ENCODE measurements around the gene SLC1A7. TPM values are rescaled to one million over a fixed set of nuclear protein-coding genes. Genes with fewer than 3 reads are reported as not detected.
"Not testable (repeated sequence)": the region's sequence is repeated elsewhere in the genome, so short reads cannot be mapped to it uniquely, and the experiment has no call there.

SLC1A7 gene
- not detected in 2 replicates for total RNA-seq

DNA sequence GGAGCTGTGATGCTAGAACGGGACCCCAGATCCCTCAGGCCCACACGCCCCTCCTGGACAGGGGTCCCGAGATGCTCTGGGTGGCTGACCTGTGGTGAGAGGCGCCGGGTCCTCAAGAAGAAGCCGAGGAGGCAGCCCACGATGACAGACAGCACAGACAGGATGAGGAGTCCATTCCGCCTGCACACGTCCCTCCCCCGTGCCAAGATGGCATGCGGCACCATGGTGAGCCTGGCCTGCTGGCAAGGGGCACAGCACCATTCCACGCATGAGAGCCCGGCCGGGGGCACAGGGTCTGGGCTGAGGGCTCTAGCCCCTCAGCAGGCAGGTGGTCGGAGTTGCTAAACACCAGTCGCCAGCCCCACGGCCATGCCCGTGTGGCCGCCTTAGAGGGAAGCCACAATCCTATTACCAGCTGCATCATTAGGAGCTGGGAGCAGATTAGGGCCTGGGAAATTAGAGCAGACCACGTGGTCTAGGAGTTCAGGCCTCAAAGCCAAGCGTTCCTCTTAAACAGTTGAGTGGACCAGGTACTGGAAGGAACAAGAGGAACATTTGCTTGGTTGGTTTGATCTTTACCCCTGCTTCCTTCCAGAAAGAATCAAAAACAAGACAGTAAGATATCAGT lies at the start of gene SLC1A7:
SLC1A7 (minus strand) TSS at position 413 of the 628 bp plus-strand sequence; CDS start at position 224, 189 bp downstream.
- Mint-ChIP-seq H3K36me3 (ENCODE audit: low read depth) (no peaks in the 10 kb centered on the region), H3K4me3 (ENCODE audit: low read depth) (no peak within 1 kb of the TSS), H3K27me3 (ENCODE audit: low read depth) (no peaks in the 10 kb centered on the region), H3K4me1 (ENCODE audit: low read depth) (no peaks in the 10 kb centered on the region), H3K27ac (no peak within 1 kb of the TSS), H3K9me3 (peaks cover 9% of the 10 kb centered on the region)
- intact Hi-C loops (cut with micrococcal nuclease), result no loop called here
- no peak for DNase-seq (ENCODE audit: low spot score)

DNA sequence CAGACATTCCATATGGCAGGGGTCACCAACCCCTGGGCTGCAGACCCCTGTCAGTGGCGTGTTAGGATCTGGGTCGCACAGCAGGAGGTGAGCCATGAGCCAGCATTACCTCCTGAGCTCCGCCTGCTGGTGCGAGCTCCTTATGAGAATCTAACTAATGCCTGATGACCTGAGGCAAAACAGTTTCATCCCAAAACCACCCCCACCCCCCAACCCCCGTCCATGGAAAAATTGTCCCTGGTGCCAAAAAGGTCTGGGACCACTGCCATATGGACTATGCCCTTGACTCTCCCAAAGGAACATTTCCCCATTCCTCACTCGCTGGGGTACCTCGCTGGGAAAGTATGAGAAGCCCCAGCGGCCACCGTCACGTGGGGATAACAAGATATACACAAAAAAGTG lies 47.8 kb upstream of the SLC1A7 start:
- Mint-ChIP-seq H3K36me3 (ENCODE audit: low read depth) (no peaks in the 10 kb centered on the region), H3K9me3 (no peaks in the 10 kb centered on the region), H3K27ac (no peak overlapping the region), H3K4me3 (ENCODE audit: low read depth) (no peak overlapping the region), H3K4me1 (ENCODE audit: low read depth) (no peaks in the 10 kb centered on the region), H3K27me3 (ENCODE audit: low read depth) (peaks cover 10% of the 10 kb centered on the region)
- DNase-seq (ENCODE audit: low spot score), result no peak
- intact Hi-C loops (cut with micrococcal nuclease), result loop anchor here (10.0 kb wide), 3 partner anchors 65 to 865 kb away; partner anchors contain the start of genes TCEANC2 and TMEM59

DNA sequence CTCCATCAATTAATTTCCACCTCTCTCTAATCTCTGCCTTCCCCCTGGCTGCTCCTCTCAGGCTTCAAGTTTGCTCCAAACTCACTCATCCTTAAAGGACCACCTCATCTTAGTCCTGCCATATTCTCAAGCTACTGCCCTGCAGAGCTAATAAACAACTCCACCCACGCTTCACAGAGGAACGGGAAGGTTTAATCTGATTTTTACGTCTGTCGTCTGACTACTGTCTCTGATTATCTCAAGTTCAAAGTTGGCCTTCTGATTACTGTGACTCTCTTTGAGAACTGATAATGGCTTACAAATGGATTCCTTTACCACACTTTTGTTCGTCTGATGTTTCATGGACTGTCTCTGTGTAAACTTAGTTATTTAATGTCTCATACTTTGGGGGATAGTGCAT lies 46.6 kb upstream of the SLC1A7 start:
- peaks cover 10% of the 10 kb centered on the region for H3K27me3 Mint-ChIP-seq (ENCODE audit: low read depth)
- no peaks in the 10 kb centered on the region for H3K36me3 Mint-ChIP-seq (ENCODE audit: low read depth)
- intact Hi-C loops (cut with micrococcal nuclease), result no loop called here
- H3K27ac Mint-ChIP-seq, result no peak overlapping the region
- H3K4me1 Mint-ChIP-seq (ENCODE audit: low read depth), result no peaks in the 10 kb centered on the region
- no peak for DNase-seq (ENCODE audit: low spot score)
- no peak overlapping the region for H3K4me3 Mint-ChIP-seq (ENCODE audit: low read depth)
- H3K9me3 Mint-ChIP-seq, result no peaks in the 10 kb centered on the region

DNA sequence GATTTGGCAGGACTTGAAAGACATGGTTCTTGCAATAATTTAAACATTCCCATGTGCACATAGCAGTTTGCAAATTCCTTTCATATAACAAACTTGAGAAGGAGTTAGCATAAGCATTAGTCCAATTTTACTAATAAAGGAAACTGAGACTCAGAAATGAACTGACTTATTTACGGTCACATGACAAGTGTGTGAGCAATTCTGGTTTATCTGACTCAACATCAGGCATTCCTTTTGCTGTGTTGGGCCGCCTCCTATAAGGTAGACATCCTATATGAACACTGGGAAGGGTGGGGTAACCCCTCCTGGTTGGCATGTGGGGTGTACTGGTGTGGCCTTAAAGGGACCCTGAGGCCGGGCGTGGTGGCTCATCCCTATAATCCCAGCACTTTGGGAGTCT lies 45.7 kb upstream of the SLC1A7 start:
- H3K36me3 Mint-ChIP-seq (ENCODE audit: low read depth), result no peaks in the 10 kb centered on the region

DNA sequence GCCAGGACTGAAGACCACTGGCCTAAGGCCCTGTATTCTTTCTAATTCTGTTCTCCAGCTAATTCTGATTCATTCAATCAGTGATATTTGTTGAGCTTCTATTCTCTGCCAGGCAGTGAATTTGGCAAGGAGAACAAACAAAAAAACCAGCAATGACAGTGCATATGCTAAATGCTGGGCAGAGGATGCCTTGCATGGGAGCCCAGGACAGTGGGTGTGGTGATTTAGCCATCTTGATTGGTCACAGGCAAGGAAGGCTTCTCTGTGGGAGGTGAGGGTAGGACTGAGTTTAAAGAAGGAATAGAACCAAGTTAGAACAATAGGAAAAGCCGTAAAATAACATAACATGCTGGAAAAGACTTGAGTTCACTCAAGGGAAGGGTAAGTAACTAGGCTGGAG lies 45.0 kb upstream of the SLC1A7 start:
- DNase-seq (ENCODE audit: low spot score), result no peak

More for the DNA sequence above, 45.7 kb upstream of the SLC1A7 start:
- Mint-ChIP-seq H3K4me1 (ENCODE audit: low read depth) (no peaks in the 10 kb centered on the region), H3K27me3 (ENCODE audit: low read depth) (peaks cover 10% of the 10 kb centered on the region), H3K4me3 (ENCODE audit: low read depth) (no peak overlapping the region), H3K9me3 (no peaks in the 10 kb centered on the region), H3K27ac (no peak overlapping the region)
- intact Hi-C loops (cut with micrococcal nuclease), result no loop called here
- no peak for DNase-seq (ENCODE audit: low spot score)

DNA sequence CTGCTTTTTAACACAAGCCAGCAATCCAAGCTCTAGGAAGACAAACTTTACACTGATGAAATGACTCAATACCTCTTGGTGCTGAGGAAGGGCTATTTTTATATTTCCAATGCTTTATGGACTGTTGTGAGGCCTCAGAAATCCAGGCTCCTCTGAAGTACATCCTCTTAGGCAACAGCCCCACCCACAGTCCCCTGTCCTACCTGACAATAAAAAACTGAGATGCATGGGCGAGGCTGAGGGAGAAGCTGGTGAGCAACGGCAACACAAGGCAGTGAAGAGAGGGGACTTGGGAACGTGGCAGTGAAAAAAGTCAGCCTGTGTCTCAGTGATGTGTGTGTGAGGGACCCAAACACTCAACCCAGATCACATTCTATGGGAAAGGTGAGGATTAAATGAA lies 44.1 kb upstream of the SLC1A7 start:
- no peaks in the 10 kb centered on the region for H3K36me3 Mint-ChIP-seq (ENCODE audit: low read depth)
- peaks cover 10% of the 10 kb centered on the region for H3K27me3 Mint-ChIP-seq (ENCODE audit: low read depth)
- H3K9me3 Mint-ChIP-seq, result no peaks in the 10 kb centered on the region
- H3K4me1 Mint-ChIP-seq (ENCODE audit: low read depth), result no peaks in the 10 kb centered on the region
- intact Hi-C loops (cut with micrococcal nuclease), result no loop called here
- H3K4me3 Mint-ChIP-seq (ENCODE audit: low read depth), result no peak overlapping the region
- DNase-seq (ENCODE audit: low spot score), result no peak
- H3K27ac Mint-ChIP-seq, result no peak overlapping the region

More for the DNA sequence above, 45.0 kb upstream of the SLC1A7 start:
- intact Hi-C loops (cut with micrococcal nuclease), result no loop called here
- no peaks in the 10 kb centered on the region for H3K9me3 Mint-ChIP-seq
- H3K4me1 Mint-ChIP-seq (ENCODE audit: low read depth), result no peaks in the 10 kb centered on the region
- H3K4me3 Mint-ChIP-seq (ENCODE audit: low read depth), result no peak overlapping the region
- H3K36me3 Mint-ChIP-seq (ENCODE audit: low read depth), result no peaks in the 10 kb centered on the region
- H3K27ac Mint-ChIP-seq, result no peak overlapping the region
- H3K27me3 Mint-ChIP-seq (ENCODE audit: low read depth), result peaks cover 10% of the 10 kb centered on the region

DNA sequence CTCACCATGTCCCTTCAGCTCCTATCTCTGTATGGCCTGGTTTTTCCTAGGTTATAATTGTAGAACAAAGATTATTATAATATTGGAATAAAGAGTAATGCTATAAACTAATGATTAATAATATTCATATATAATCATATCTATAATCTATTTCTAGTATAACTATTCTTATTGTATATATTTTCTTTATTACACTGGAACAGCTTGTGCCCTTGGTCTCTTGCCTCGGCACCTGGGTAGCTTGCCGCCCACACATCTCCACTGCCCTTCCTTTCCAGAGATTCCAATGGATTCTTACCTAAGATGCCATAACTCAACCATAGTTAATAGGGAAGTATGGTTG lies 43.5 kb upstream of the SLC1A7 start:
- DNase-seq (ENCODE audit: low spot score); intact Hi-C loops (cut with micrococcal nuclease); H3K4me3 Mint-ChIP-seq (ENCODE audit: low read depth); H3K27ac Mint-ChIP-seq; H3K4me1 Mint-ChIP-seq (ENCODE audit: low read depth); H3K36me3 Mint-ChIP-seq (ENCODE audit: low read depth); H3K27me3 Mint-ChIP-seq (ENCODE audit: low read depth); H3K9me3 Mint-ChIP-seq: not testable (repeated sequence)

DNA sequence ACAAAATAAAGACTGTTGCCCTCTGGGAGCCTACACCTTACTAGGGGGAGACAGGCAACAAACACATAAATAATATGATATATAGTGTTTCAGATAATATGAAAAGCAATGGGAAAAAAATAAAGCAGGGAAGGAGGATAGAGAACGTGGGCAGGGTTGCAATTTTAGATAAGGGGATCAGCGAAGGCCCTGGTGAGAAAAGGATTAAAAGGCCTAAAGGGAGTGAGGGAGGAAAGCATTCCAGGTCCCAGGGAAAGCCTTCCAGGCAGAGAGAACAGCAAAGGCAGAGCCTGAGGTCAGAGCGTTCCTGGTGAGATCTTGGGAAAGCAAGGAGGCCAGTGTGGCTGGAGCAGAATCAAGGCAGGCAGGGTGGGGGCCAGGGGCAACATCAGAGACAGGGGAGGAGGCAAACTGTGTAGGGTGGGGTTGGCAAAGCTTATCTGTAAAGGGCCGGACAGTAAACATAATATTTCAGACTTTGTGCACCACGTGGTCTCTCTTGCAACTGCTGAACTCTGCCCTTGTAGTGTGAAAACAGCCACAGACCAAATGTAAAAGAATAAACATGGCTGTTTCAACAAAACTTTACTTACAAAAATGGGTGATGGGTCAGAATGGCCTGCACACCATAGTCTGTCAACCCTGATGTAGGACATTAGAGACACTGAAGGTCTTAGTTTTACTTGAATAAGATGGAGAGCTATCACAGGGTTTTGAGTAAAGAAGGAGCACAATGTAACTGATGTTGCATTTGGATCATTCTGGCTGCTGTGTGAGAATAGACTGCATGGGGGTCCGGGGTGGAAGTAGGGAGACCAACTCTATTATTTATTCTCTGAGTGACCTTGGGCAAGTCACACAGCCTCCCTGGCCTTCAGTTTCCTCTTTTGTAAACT lies 40.9 kb upstream of the SLC1A7 start:
- Mint-ChIP-seq H3K27ac (no peak overlapping the region), H3K9me3 (no peaks in the 10 kb centered on the region), H3K27me3 (ENCODE audit: low read depth) (peaks cover 14% of the 10 kb centered on the region), H3K4me1 (ENCODE audit: low read depth) (no peaks in the 10 kb centered on the region), H3K36me3 (ENCODE audit: low read depth) (no peaks in the 10 kb centered on the region), H3K4me3 (ENCODE audit: low read depth) (no peak overlapping the region)
- no peak for DNase-seq (ENCODE audit: low spot score)
- intact Hi-C loops (cut with micrococcal nuclease), result loop anchor here (5.0 kb wide), 2 partner anchors 266 to 1056 kb away; no protein-coding TSS in a partner anchor

DNA sequence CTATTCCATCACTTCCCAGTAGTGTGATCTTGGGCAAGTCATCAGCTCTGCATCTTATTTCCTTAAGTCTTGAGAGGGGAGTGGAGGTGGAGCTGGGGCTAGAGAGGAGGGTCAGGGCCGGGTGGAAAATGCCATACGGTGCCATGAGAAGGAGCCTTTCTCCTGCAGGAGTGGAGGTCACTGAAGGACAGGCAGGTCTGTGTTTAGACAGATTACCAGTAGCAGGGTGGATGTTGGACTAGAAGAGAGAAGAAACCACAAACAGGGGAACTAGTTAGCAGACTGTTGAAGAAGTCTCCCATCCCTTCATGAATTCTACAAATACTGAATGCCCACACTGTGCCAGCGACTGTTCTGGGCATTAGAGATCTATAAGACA lies 40.3 kb upstream of the SLC1A7 start:
- H3K36me3 Mint-ChIP-seq (ENCODE audit: low read depth), result no peaks in the 10 kb centered on the region
- no peak overlapping the region for H3K4me3 Mint-ChIP-seq (ENCODE audit: low read depth)
- no peaks in the 10 kb centered on the region for H3K4me1 Mint-ChIP-seq (ENCODE audit: low read depth)
- no peak overlapping the region for H3K27ac Mint-ChIP-seq
- no peak for DNase-seq (ENCODE audit: low spot score)
- intact Hi-C loops (cut with micrococcal nuclease), result loop anchor here (5.0 kb wide), 2 partner anchors 265 to 1055 kb away; no protein-coding TSS in a partner anchor
- H3K27me3 Mint-ChIP-seq (ENCODE audit: low read depth), result peaks cover 12% of the 10 kb centered on the region
- no peaks in the 10 kb centered on the region for H3K9me3 Mint-ChIP-seq

DNA sequence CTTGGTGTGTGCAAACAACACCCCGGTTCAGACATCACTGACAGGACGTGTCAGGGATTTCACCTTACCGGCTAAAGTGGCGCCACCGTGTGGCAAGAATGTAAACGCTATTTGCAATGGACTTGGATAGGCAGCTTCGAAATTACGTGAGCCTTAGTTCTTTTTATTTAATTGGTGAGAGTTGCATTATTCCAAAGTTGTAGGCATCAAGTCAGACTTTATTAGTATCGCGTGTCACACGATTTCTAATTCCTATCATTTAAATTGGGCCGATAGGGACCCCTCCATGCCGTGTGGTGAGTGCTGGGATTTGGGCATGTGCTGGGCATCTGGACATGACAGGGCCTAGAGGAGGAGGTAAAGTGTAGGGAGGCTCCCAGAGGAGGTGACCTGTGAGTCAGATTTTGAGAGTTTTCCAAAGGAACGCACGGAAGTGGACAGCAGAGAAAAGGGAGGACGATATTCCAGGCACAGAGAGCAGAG lies 39.7 kb upstream of the SLC1A7 start:
- DNase-seq (ENCODE audit: low spot score), result peak; percentile 71
- Mint-ChIP-seq H3K4me3 (ENCODE audit: low read depth) (no peak overlapping the region), H3K27me3 (ENCODE audit: low read depth) (peaks cover 9% of the 10 kb centered on the region), H3K4me1 (ENCODE audit: low read depth) (no peaks in the 10 kb centered on the region), H3K9me3 (no peaks in the 10 kb centered on the region), H3K36me3 (ENCODE audit: low read depth) (no peaks in the 10 kb centered on the region), H3K27ac (no peak overlapping the region)
- intact Hi-C loops (cut with micrococcal nuclease), result loop anchor here (5.0 kb wide), 2 partner anchors 265 to 1055 kb away; no protein-coding TSS in a partner anchor

DNA sequence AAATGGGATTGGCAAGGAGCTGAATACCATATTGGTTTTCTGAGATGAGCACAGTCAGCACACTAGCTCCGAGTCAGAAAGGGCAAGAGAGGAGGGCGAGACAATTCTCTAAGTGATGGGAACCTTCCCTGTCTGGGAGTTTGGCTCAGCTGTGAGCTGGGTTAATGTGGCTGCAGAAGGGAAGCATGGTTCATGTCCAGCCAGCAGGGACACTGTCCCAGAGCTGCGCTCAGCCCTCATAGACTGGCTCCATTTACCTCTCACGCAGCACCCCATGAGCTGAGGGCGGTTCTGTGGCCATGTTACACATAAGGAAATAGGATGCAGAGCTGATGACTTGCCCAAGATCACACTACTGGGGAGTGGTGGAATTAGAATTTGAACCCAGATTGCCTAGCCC lies 38.5 kb upstream of the SLC1A7 start:
- Mint-ChIP-seq H3K4me1 (ENCODE audit: low read depth) (no peaks in the 10 kb centered on the region), H3K27me3 (ENCODE audit: low read depth) (peaks cover 7% of the 10 kb centered on the region), H3K9me3 (no peaks in the 10 kb centered on the region), H3K36me3 (ENCODE audit: low read depth) (no peaks in the 10 kb centered on the region), H3K27ac (no peak overlapping the region), H3K4me3 (ENCODE audit: low read depth) (no peak overlapping the region)
- intact Hi-C loops (cut with micrococcal nuclease), result loop anchor here (5.0 kb wide), 2 partner anchors 264 to 1054 kb away; no protein-coding TSS in a partner anchor
- no peak for DNase-seq (ENCODE audit: low spot score)

DNA sequence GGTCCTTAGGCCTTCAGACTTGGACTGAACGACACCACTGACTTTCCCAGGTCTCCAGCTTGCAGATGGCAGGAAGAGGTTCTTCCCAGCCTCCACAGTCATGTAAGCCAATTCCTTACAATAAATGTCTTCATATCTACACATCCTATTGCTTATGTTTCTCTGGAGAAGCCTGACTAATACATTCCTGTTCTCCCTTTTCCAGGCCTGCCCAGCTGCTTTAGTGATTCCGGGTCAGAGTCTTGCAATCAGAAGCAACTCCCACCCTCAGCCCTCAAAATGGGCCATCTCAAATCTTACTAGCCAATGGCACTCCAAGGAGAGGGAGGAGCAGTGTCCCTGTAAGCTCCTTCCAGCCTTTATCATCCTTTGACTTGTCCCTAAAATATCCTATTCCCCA lies 37.8 kb upstream of the SLC1A7 start:
- Mint-ChIP-seq H3K9me3 (no peaks in the 10 kb centered on the region), H3K4me3 (ENCODE audit: low read depth) (no peak overlapping the region), H3K36me3 (ENCODE audit: low read depth) (no peaks in the 10 kb centered on the region), H3K4me1 (ENCODE audit: low read depth) (no peaks in the 10 kb centered on the region), H3K27ac (no peak overlapping the region), H3K27me3 (ENCODE audit: low read depth) (peaks cover 7% of the 10 kb centered on the region)
- no peak for DNase-seq (ENCODE audit: low spot score)
- intact Hi-C loops (cut with micrococcal nuclease), result loop anchor here (5.0 kb wide), 2 partner anchors 263 to 1053 kb away; no protein-coding TSS in a partner anchor
